Measurements from ENCODE around the gene PTCH1.

- TF ChIP-seq CTCF (IDR thresholded peaks at IDR 0.05; ENCODE audit: low read depth, low read length, missing input control) (no peak), MAX (IDR thresholded peaks at IDR 0.05) (no peak), RAD21 (IDR thresholded peaks at IDR 0.05) (no peak), TAF1 (conservative IDR thresholded peaks at IDR 0.05) (no peak), HNF4G (IDR thresholded peaks at IDR 0.05) (no peak), FOXA1 (IDR thresholded peaks at IDR 0.05) (no peak), JUND (IDR thresholded peaks at IDR 0.05) (no peak), ZBTB33 (IDR thresholded peaks at IDR 0.05) (no peak), ATF3 (IDR thresholded peaks at IDR 0.05) (no peak), YY1 (IDR thresholded peaks at IDR 0.05) (no peak)
Observed at GRCh38 chr9:95529910-95530309, 13.1 kb upstream of the PTCH1 start.
